Measurements from ENCODE around the gene OAT.

OAT gene

DNA sequence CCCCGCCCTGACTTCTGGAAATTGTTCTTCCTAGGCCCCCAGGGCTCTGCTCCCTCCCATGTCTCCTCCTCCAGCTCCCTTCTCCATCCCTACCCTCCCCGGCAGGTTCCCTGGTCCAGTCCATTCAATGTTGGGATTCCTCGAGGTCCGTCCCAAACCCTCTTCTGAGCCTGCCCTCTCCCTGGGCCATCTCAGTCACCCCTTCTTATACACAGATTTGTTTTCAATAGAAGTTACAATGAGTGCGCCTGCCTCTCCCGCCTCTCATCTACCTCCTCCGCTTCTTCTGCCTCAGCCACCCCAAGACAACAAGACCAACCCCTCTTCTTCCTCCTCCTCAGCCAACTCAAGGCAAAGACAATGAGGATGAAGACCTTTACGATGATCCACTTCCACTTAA lies 67.9 kb downstream of the OAT start:
- DNase-seq, result no peak

DNA sequence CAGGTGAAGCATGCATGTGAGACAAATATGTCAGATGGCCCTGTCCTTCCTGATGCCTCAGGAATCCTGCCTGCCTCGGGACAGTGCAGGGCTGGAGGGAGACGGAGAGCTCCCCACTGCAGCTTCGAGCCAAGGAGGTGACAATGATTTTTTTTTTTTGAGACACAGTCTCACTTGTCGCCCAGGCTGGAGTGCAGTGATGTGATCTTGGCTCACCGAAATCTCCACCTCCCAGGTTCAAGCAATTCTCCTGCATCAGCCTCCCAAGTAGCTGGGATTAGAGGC lies 68.8 kb downstream of the OAT start:
- no peak for DNase-seq

DNA sequence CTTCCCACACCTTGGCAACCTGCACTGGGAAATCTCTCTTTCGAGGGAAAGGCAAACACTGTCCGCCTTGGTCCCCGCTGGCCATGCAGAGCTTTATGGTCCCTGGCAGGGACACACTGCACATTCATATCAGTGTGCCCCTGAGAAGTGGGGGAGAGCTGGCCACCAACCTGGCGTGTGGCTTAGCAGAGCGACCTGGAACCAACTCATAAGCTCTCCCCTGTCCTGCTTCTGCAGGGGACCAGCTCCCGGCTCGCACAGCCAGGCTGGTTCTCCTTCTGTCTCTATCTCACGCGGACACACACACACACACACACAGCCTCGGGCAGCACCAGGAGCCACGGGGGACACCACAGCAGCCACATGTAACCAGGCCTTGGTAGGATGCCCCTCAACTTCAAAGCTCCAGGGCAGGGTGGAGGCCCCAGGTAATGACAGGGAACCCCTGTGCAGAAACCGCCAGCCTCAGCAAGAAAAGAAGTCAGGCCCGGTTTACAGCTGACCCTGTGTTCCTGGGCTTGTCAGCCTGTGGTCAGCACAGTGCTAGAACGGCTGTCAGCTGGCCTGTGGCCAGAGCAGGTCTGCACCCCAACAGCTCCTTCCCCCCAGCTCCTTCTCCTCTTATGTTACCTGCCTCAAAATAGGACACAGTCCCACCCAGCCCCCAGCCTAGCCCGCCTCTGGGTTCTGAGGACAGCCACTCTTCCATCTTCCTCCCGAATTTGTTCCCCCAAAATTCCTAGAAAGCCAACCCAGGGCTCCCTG lies 69.3 kb downstream of the OAT start:
- no peak for DNase-seq

DNA sequence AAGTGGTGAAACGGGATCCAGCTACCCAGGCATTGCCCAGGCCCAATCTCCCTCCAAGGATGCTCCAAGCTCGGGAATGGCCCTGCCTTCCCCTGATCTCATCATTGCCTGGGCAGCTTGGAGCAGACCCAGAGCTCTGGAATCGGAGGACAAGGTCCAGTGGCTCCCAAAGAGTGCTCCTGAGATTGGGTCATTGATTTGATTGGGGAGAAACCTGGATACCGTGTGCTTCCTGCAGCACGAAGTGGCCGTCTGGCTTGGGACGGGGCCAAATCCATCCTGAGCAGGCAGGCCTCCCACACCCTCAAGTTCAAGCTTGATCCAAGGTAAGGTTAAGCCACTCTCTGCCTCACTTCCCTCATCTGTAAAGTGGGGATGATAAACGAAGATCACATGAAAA lies 69.9 kb downstream of the OAT start:
- DNase-seq, result no peak

DNA sequence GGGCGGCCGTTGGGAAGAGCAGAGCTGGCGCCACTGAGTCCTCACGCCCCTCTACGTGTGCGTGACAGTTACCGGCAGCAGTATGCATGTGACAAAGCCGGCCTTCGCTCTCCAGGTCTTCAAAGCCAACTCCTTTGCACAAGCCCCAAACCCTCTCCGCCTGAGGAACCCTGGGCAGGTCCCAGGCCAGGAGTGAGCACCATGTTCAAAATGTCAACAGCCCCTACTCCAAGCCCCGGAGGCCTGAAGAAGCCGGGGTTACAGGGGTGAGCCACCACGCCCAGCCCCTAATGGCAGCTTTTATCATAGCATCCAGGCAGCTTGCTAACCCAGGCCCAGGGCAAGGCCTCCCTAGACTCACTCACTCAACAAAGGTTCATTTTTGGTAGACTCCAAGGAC lies 70.8 kb downstream of the OAT start:
- no peak for DNase-seq
